PC-3 (cell line): ENCODE results near the gene MORN1. TPM values are rescaled to one million over a fixed set of nuclear protein-coding genes. Genes with fewer than 3 reads are reported as not detected.

ENCODE experiments used
- ATAC-seq: fragments of 200-7000 bp; cut with Tn5 transposase; 2 replicates; pipeline ENCODE4 v1.9.1; 2020; ENCODE audit warnings: mild to moderate bottlenecking, moderate library complexity
- BruUV-seq: library from RNA; stranded (reverse); fragments of 400-500 nt; replicated peaks from 2 replicates; lab custom pipeline; 2021; lab: Mats Ljungman, UMichigan
- CTCF ChIA-PET: fragments of 300-600 bp; sonication (Branson Sonifier 250); formaldehyde crosslinking; loops from one replicate; lab custom pipeline; 2022; ENCODE audit warnings: antibody characterized with exemption; lab: Charles Lee
- POLR2A ChIA-PET: fragments of 300-600 bp; sonication (Branson Sonifier 250); formaldehyde crosslinking; loops from one replicate; lab custom pipeline; 2022; ENCODE audit warnings: antibody characterized with exemption; ENCODE audit not compliant: unreplicated experiment; lab: Charles Lee
- DNase-seq: peaks from one replicate; pipeline ENCODE4 v3.0.0-alpha.2; 2015
- H2AFZ ChIP-seq: fragments of 300-600 bp; sonication (generic); 2 replicates; pipeline ENCODE4 v1.6.0; 2016; ENCODE audit warnings: antibody characterized with exemption, low read length
- H3F3A ChIP-seq: fragments of 300-600 bp; sonication (generic); one replicate; pipeline ENCODE4 v1.6.0; 2017; ENCODE audit warnings: antibody characterized with exemption, low read length, control low read depth, mild to moderate bottlenecking; ENCODE audit not compliant: unreplicated experiment
- H3K27ac ChIP-seq: fragments of 300-600 bp; sonication (generic); 2 replicates; pipeline ENCODE4 v1.5.1; 2016; ENCODE audit warnings: mild to moderate bottlenecking, low read length
- H3K27me3 ChIP-seq: fragments of 300-600 bp; sonication (generic); 2 replicates; pipeline ENCODE4 v1.6.1; 2016; ENCODE audit warnings: low read length, mixed read lengths
- H3K36me3 ChIP-seq: fragments of 300-600 bp; sonication (generic); 2 replicates; pipeline ENCODE4 v1.6.1; 2016; ENCODE audit warnings: low read depth, mixed run types, low read length, mixed read lengths
- H3K4me1 ChIP-seq: fragments of 300-600 bp; sonication (generic); 2 replicates; pipeline ENCODE4 v1.5.1; 2016; ENCODE audit warnings: low read length; ENCODE audit not compliant: insufficient read depth
- H3K4me2 ChIP-seq: fragments of 300-600 bp; sonication (generic); 2 replicates; pipeline ENCODE4 v1.6.0; 2016; ENCODE audit warnings: low read length
- H3K4me3 ChIP-seq: fragments of 300-600 bp; sonication (generic); 2 replicates; pipeline ENCODE4 v1.5.1; 2016; ENCODE audit warnings: mild to moderate bottlenecking, low read length, mixed read lengths
- H3K79me2 ChIP-seq: fragments of 300-600 bp; sonication (generic); 2 replicates; pipeline ENCODE4 v1.6.1; 2017; ENCODE audit warnings: low read length, mixed read lengths
- H3K9ac ChIP-seq: fragments of 300-600 bp; sonication (generic); 2 replicates; pipeline ENCODE4 v1.6.0; 2016; ENCODE audit warnings: mild to moderate bottlenecking, low read length
- H3K9me2 ChIP-seq: fragments of 300-600 bp; sonication (generic); replicated peaks from 2 replicates; pipeline ENCODE4 v1.6.1; 2016; ENCODE audit warnings: mixed run types, low read length, mixed read lengths
- H3K9me3 ChIP-seq: fragments of 300-600 bp; sonication (generic); 2 replicates; pipeline ENCODE4 v1.6.1; 2016; ENCODE audit warnings: low read length, mixed read lengths
- H4K20me1 ChIP-seq: fragments of 300-600 bp; sonication (generic); 2 replicates; pipeline ENCODE4 v1.6.1; 2016; ENCODE audit warnings: low read length, mixed read lengths
- CTCF ChIP-seq: fragments of 300-600 bp; sonication (generic); conservative IDR thresholded peaks from 2 replicates; pipeline ENCODE4 v1.5.1; 2017; ENCODE audit warnings: antibody characterized with exemption, low read depth, mild to moderate bottlenecking, low read length
- EZH2 ChIP-seq: fragments of 300-600 bp; sonication (generic); IDR thresholded peaks from one replicate; pipeline ENCODE4 v1.6.1; 2017; ENCODE audit warnings: antibody characterized with exemption, mild to moderate bottlenecking, low read length; ENCODE audit not compliant: unreplicated experiment
- EZH2phosphoT487 ChIP-seq: fragments of 300-600 bp; sonication (generic); IDR thresholded peaks from 2 replicates; pipeline ENCODE4 v1.6.1; 2018; ENCODE audit warnings: mild to moderate bottlenecking, antibody characterized with exemption, low read length, borderline replicate concordance
- intact Hi-C: fragments of 100-400 bp; cut with micrococcal nuclease; formaldehyde crosslinking; loops from 2 replicates; pipeline ENCODE4 v1.9.0; 2023
- total RNA-seq: library from RNA; depleted of rRNA; stranded (reverse); fragments of >200 nt; gene quantifications from 2 replicates; pipeline ENCODE4 v1.2.3, GENCODE V29; 2014

Gene MORN1
- total RNA-seq, 1 experiment from 2014 or later: 11.2 TPM

GRCh38 chr1:2310332-2311183, 80.8 kb downstream of the MORN1 start:
- ChIA-PET POLR2A (no interaction called here), CTCF (interaction anchor here (0.6 to 1.2 kb wide), 2 partner anchors 71 to 82 kb away, joined by 3 to 8 read pairs; no protein-coding TSS in a partner anchor)
- H3K9me3 ChIP-seq: no peaks in the 10 kb centered on the region
- H3K79me2 ChIP-seq: no peaks in the 10 kb centered on the region
- no peak overlapping the region for H3K4me2 ChIP-seq
- no peaks in the 10 kb centered on the region for H3K9me2 ChIP-seq
- no TSS peak for BruUV-seq
- no peaks in the 10 kb centered on the region for H3F3A ChIP-seq
- no peak overlapping the region for H3K9ac ChIP-seq
- TF ChIP-seq EZH2 (no peak), EZH2phosphoT487 (no peak), CTCF (no peak)
- ATAC-seq (no peak), DNase-seq (no peak)
- no peaks in the 10 kb centered on the region for H3K27me3 ChIP-seq
- no peaks in the 10 kb centered on the region for H4K20me1 ChIP-seq
- peaks cover 24% of the 10 kb centered on the region for H3K36me3 ChIP-seq
- H2AFZ ChIP-seq: no peak overlapping the region
- no peak overlapping the region for H3K27ac ChIP-seq
- no peak overlapping the region for H3K4me3 ChIP-seq
- peaks cover 6% of the 10 kb centered on the region; the same call in 1 of the 2 replicates for H3K4me1 ChIP-seq
- intact Hi-C loops: loop anchor here (5.0 kb wide), 3 partner anchors 63 to 103 kb away; no protein-coding TSS in a partner anchor

- H4K20me1 ChIP-seq: no peaks in the 10 kb centered on the region
- H3K9me3 ChIP-seq: no peaks in the 10 kb centered on the region
- ChIA-PET CTCF (no interaction called here), POLR2A (no interaction called here)
- H3K4me2 ChIP-seq: no peak overlapping the region
- no peak overlapping the region for H2AFZ ChIP-seq
- H3K9me2 ChIP-seq: no peaks in the 10 kb centered on the region
- no peak overlapping the region for H3K4me3 ChIP-seq
- intact Hi-C loops: no loop called here
- no TSS peak for BruUV-seq
- no peak for DNase-seq
- no peak for ATAC-seq
- H3K27ac ChIP-seq: no peak overlapping the region
- H3K9ac ChIP-seq: no peak overlapping the region
- no peaks in the 10 kb centered on the region for H3K27me3 ChIP-seq
- peaks cover 33% of the 10 kb centered on the region for H3K36me3 ChIP-seq
- no peaks in the 10 kb centered on the region for H3F3A ChIP-seq
- H3K79me2 ChIP-seq: no peaks in the 10 kb centered on the region
- TF ChIP-seq CTCF (no peak), EZH2 (no peak), EZH2phosphoT487 (no peak)
- peaks cover under 1% of the 10 kb centered on the region; the same call in 1 of the 2 replicates for H3K4me1 ChIP-seq
Measured at GRCh38 chr1:2308844-2309243, 82.5 kb downstream of the MORN1 start.

- Histone ChIP-seq H3K9me3 (no peaks in the 10 kb centered on the region), H3K27me3 (no peaks in the 10 kb centered on the region), H3K79me2 (0 out of 2 replicates have a peak, but pooled peaks cover under 1% of the 10 kb centered on the region), H3K4me1 (no peaks in the 10 kb centered on the region), H3K27ac (no peak overlapping the region), H4K20me1 (no peaks in the 10 kb centered on the region), H3K9ac (no peak overlapping the region), H2AFZ (no peak overlapping the region), H3K4me2 (no peak overlapping the region), H3K36me3 (peaks cover 36% of the 10 kb centered on the region), H3K9me2 (no peaks in the 10 kb centered on the region), H3F3A (no peaks in the 10 kb centered on the region), H3K4me3 (no peak overlapping the region)
- no peak for ATAC-seq
- ChIA-PET POLR2A (no interaction called here), CTCF (no interaction called here)
- TF ChIP-seq EZH2 (no peak), EZH2phosphoT487 (no peak), CTCF (no peak)
- intact Hi-C loops: no loop called here
- BruUV-seq: TSS peak; percentile 53
- DNase-seq: no peak
Measured at GRCh38 chr1:2307972-2308371, 83.4 kb downstream of the MORN1 start.
